Measurements from ENCODE around the gene CCDC57.

The CCDC57 gene

GRCh38 chr17:82178499-82179261 is 34.0 kb downstream of the CCDC57 start:
- TF ChIP-seq GATA2 (IDR thresholded peaks at IDR 0.05; ENCODE audit: low read depth, low read length) (no peak), GATA3 (IDR thresholded peaks at IDR 0.05; ENCODE audit: low read depth, low read length) (no peak)

- no peak for TF ChIP-seq GATA2 (IDR thresholded peaks at IDR 0.05; ENCODE audit: low read depth, low read length)
- TF ChIP-seq GATA3 (IDR thresholded peaks at IDR 0.05; ENCODE audit: low read depth, low read length): no peak
These were observed 34.7 kb downstream of the CCDC57 start for GRCh38 chr17:82177761-82178498.

- TF ChIP-seq GATA2 (IDR thresholded peaks at IDR 0.05; ENCODE audit: low read depth, low read length) (no peak), GATA3 (IDR thresholded peaks at IDR 0.05; ENCODE audit: low read depth, low read length) (no peak)
These were observed 35.4 kb downstream of the CCDC57 start for GRCh38 chr17:82177276-82177675.

GRCh38 chr17:82175951-82176350 is 36.7 kb downstream of the CCDC57 start:
- TF ChIP-seq GATA3 (IDR thresholded peaks at IDR 0.05; ENCODE audit: low read depth, low read length) (no peak), GATA2 (IDR thresholded peaks at IDR 0.05; ENCODE audit: low read depth, low read length) (no peak)

- TF ChIP-seq GATA3 (IDR thresholded peaks at IDR 0.05; ENCODE audit: low read depth, low read length) (no peak), GATA2 (IDR thresholded peaks at IDR 0.05; ENCODE audit: low read depth, low read length) (no peak)
These were observed 37.4 kb downstream of the CCDC57 start for GRCh38 chr17:82175201-82175600.

GRCh38 chr17:82173351-82174041 is 39.1 kb downstream of the CCDC57 start:
- TF ChIP-seq GATA2 (IDR thresholded peaks at IDR 0.05; ENCODE audit: low read depth, low read length) (no peak), GATA3 (IDR thresholded peaks at IDR 0.05; ENCODE audit: low read depth, low read length) (no peak)

- no peak for TF ChIP-seq GATA3 (IDR thresholded peaks at IDR 0.05; ENCODE audit: low read depth, low read length)
- no peak for TF ChIP-seq GATA2 (IDR thresholded peaks at IDR 0.05; ENCODE audit: low read depth, low read length)
These were observed 40.0 kb downstream of the CCDC57 start for GRCh38 chr17:82172486-82173160.

- TF ChIP-seq GATA3 (IDR thresholded peaks at IDR 0.05; ENCODE audit: low read depth, low read length): no peak
- no peak for TF ChIP-seq GATA2 (IDR thresholded peaks at IDR 0.05; ENCODE audit: low read depth, low read length)
These were observed 40.8 kb downstream of the CCDC57 start for GRCh38 chr17:82171750-82172375.

GRCh38 chr17:82170412-82170961 is 42.2 kb downstream of the CCDC57 start:
- no peak for TF ChIP-seq GATA3 (IDR thresholded peaks at IDR 0.05; ENCODE audit: low read depth, low read length)
- no peak for TF ChIP-seq GATA2 (IDR thresholded peaks at IDR 0.05; ENCODE audit: low read depth, low read length)

GRCh38 chr17:82168568-82168967 is 44.1 kb downstream of the CCDC57 start:
- no peak for TF ChIP-seq GATA2 (IDR thresholded peaks at IDR 0.05; ENCODE audit: low read depth, low read length)
- no peak for TF ChIP-seq GATA3 (IDR thresholded peaks at IDR 0.05; ENCODE audit: low read depth, low read length)

- TF ChIP-seq GATA2 (IDR thresholded peaks at IDR 0.05; ENCODE audit: low read depth, low read length) (no peak), GATA3 (IDR thresholded peaks at IDR 0.05; ENCODE audit: low read depth, low read length) (no peak)
These were observed 45.6 kb downstream of the CCDC57 start for GRCh38 chr17:82167028-82167427.

- TF ChIP-seq GATA3 (IDR thresholded peaks at IDR 0.05; ENCODE audit: low read depth, low read length): no peak
- no peak for TF ChIP-seq GATA2 (IDR thresholded peaks at IDR 0.05; ENCODE audit: low read depth, low read length)
These were observed 47.8 kb downstream of the CCDC57 start for GRCh38 chr17:82164853-82165252.

- TF ChIP-seq GATA3 (IDR thresholded peaks at IDR 0.05; ENCODE audit: low read depth, low read length): no peak
- TF ChIP-seq GATA2 (IDR thresholded peaks at IDR 0.05; ENCODE audit: low read depth, low read length): no peak
These were observed 51.4 kb downstream of the CCDC57 start for GRCh38 chr17:82161216-82161615.
